Loucy (cell line): ENCODE results near the gene KPNB1.

Experiments
- CTCF ChIP-seq: fragments of 200-600 bp; sonication (generic); conservative IDR thresholded peaks from 2 replicates; pipeline ENCODE4 v1.5.1; 2014; ENCODE audit warnings: mild to moderate bottlenecking, antibody characterized with exemption, low read length
- EZH2phosphoT487 ChIP-seq: fragments of 200-600 bp; IDR thresholded peaks from 2 replicates; pipeline ENCODE4 v1.6.1; 2018; ENCODE audit warnings: antibody characterized with exemption, mild to moderate bottlenecking, moderate library complexity, borderline replicate concordance

- TF ChIP-seq CTCF (no peak), EZH2phosphoT487 (no peak)
Observed at GRCh38 chr17:47629826-47630225, 19.9 kb upstream of the KPNB1 start.
